Duodenal mucosa (tissue), 2 donors: ENCODE data around the gene C1QTNF2.

Experiments
- H3K27ac ChIP-seq: one replicate; pipeline ENCODE4 v1.7.0; 2013; ENCODE audit warnings: low read depth, low read length
- H3K27me3 ChIP-seq, 2 donors: one replicate each; pipeline ENCODE4 v1.7.0; 2013; ENCODE audit warnings: low read length in 2 of 2, control low read depth in 1 of 2; ENCODE audit not compliant: insufficient read depth in 2 of 2, control insufficient read depth in 1 of 2
- H3K36me3 ChIP-seq, 2 donors: one replicate each; pipeline ENCODE4 v1.7.0; 2013; ENCODE audit warnings: low read length in 2 of 2, control low read depth in 1 of 2; ENCODE audit not compliant: insufficient read depth in 2 of 2, control insufficient read depth in 1 of 2
- H3K4me1 ChIP-seq, 2 donors: one replicate each; pipeline ENCODE4 v1.7.0; 2013; ENCODE audit warnings: low read length in 2 of 2, control low read depth in 1 of 2; ENCODE audit not compliant: insufficient read depth in 2 of 2, control insufficient read depth in 1 of 2
- H3K4me3 ChIP-seq, 2 donors: one replicate each; pipeline ENCODE4 v1.7.0; 2013; ENCODE audit warnings: low read length in 2 of 2, low read depth in 1 of 2
- H3K9ac ChIP-seq, 2 donors: one replicate each; pipeline ENCODE4 v1.7.0; 2013; ENCODE audit warnings: low read length in 2 of 2, low read depth in 1 of 2
- H3K9me3 ChIP-seq, 2 donors: one replicate each; pipeline ENCODE4 v1.7.0; 2013; ENCODE audit warnings: low read length in 2 of 2, control low read depth in 1 of 2; ENCODE audit not compliant: control insufficient read depth in 1 of 2

Gene C1QTNF2

GRCh38 chr5:160311491-160312133 is 58.8 kb downstream of the C1QTNF2 start:
- peak overlapping the region; percentile 63 to 75 for H3K4me3 ChIP-seq
- peak overlapping the region in 1 of 2 donors; percentile 7 for H3K9ac ChIP-seq
- H3K9me3 ChIP-seq, result no peaks in the 10 kb centered on the region
- no peak overlapping the region for H3K27ac ChIP-seq
- peaks cover 5 to 18% of the 10 kb centered on the region in 2 donors for H3K27me3 ChIP-seq
- peaks cover 12 to 31% of the 10 kb centered on the region in 2 donors for H3K4me1 ChIP-seq
- no peaks in the 10 kb centered on the region for H3K36me3 ChIP-seq

DNA sequence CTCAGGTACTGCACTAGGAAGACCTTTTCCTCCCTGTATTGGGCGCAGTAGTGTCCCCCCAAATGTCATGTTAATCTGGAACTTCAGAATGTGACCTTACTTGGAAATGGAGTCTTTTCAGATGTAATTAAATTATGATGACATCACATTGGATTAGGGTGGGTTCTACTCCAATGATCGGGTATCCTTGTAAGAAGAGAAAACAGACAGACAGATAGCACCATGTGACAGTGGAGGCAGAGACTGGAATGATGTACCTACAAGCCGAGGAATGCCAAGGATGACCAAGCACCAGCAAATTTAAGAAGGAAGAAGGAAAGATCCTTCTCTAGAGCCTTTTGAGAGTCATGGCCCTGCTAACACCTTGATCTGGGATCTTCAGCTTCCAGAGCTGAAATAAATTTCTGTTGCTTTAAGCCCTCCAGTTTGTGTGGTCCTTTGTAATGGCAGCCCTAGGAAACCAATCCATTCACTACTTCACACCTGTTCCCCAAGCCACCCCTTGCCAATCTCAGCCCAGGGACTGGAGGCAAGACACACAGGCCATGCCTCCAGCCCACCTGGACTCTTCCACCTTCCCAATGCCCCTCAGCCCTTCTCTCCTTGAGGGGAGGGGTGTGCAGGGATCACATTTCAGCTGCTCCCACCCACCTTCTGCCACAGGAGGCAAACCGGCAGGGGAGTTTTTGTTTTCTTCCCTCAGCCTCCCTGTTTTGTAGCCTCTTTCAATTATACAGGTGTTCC is 59.7 kb downstream of the C1QTNF2 start:
- Histone ChIP-seq H3K36me3 (no peaks in the 10 kb centered on the region), H3K9ac (no peak overlapping the region), H3K27me3 (peaks cover 5 to 18% of the 10 kb centered on the region in 2 donors), H3K4me1 (peaks cover 17 to 33% of the 10 kb centered on the region in 2 donors), H3K9me3 (no peaks in the 10 kb centered on the region), H3K27ac (no peak overlapping the region), H3K4me3 (no peak overlapping the region)

GRCh38 chr5:160310140-160310539 is 60.3 kb downstream of the C1QTNF2 start:
- Histone ChIP-seq H3K9ac (no peak overlapping the region), H3K27ac (no peak overlapping the region), H3K9me3 (no peaks in the 10 kb centered on the region), H3K4me3 (no peak overlapping the region), H3K27me3 (peaks cover 5 to 18% of the 10 kb centered on the region in 2 donors), H3K36me3 (no peaks in the 10 kb centered on the region), H3K4me1 (peaks cover 17 to 31% of the 10 kb centered on the region in 2 donors)

GRCh38 chr5:160306696-160307095 is 63.7 kb downstream of the C1QTNF2 start:
- H3K4me1 ChIP-seq, result peaks cover 15 to 21% of the 10 kb centered on the region in 2 donors
- H3K9me3 ChIP-seq, result no peaks in the 10 kb centered on the region
- peak overlapping the region in 1 of 2 donors; percentile 5 for H3K4me3 ChIP-seq
- H3K27me3 ChIP-seq, result peaks cover 0 to 8% of the 10 kb centered on the region in 2 donors
- H3K27ac ChIP-seq, result no peak overlapping the region
- no peaks in the 10 kb centered on the region for H3K36me3 ChIP-seq
- H3K9ac ChIP-seq, result no peak overlapping the region

DNA sequence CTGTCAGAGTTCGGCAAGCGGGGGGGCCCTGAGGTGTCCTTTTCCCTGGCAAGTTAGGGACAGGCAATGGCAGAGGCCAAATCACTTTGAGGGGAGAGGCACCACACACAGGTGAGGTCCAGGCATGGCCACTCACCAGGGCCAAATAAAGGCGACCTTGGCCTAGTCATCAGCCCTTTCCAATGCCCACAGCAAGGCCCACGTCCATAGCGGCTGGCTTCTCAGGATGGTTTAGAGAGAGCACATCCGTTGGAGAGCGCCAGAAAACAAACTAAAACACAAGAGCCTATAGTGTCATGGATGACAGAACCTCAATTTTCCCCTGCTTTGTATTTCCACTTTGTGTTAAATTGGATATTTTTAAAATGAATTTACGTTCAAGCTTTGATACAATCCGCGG is 65.1 kb downstream of the C1QTNF2 start:
- H3K36me3 ChIP-seq, result no peaks in the 10 kb centered on the region
- no peak overlapping the region for H3K27ac ChIP-seq
- no peak overlapping the region for H3K4me3 ChIP-seq
- H3K27me3 ChIP-seq, result no peaks in the 10 kb centered on the region
- H3K9ac ChIP-seq, result no peak overlapping the region
- H3K9me3 ChIP-seq, result no peaks in the 10 kb centered on the region
- H3K4me1 ChIP-seq, result peaks cover 12 to 21% of the 10 kb centered on the region in 2 donors

DNA sequence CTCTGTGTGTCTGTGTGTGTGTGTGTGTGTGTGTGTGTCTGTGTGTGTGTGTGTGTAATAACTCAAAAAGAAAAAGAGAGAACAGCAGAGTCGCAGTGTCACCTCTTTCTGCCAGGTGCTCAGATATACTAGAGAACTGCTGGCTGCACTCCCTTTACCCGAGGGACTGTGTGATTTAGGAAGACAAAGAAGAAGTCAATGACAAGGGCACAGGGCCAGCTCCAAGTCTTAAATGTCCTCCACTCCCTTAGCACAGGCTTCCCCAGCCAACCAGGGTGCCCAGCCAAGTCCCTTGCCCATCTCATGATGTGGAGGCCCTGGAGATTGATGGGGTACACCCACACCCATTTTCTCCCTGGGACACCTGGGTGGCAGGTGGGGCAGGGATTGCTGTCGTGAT is 66.7 kb downstream of the C1QTNF2 start:
- Histone ChIP-seq H3K4me3 (no peak overlapping the region), H3K36me3 (no peaks in the 10 kb centered on the region), H3K27ac (no peak overlapping the region), H3K9me3 (no peaks in the 10 kb centered on the region), H3K9ac (no peak overlapping the region), H3K4me1 (peaks cover 12 to 21% of the 10 kb centered on the region in 2 donors), H3K27me3 (no peaks in the 10 kb centered on the region)

- H3K4me1 ChIP-seq, result no peaks in the 10 kb centered on the region
- H3K27me3 ChIP-seq, result no peaks in the 10 kb centered on the region
- no peak overlapping the region for H3K4me3 ChIP-seq
- no peak overlapping the region for H3K9ac ChIP-seq
- H3K9me3 ChIP-seq, result no peaks in the 10 kb centered on the region
- H3K36me3 ChIP-seq, result no peaks in the 10 kb centered on the region
- H3K27ac ChIP-seq, result no peak overlapping the region
Observed at GRCh38 chr5:160298189-160298588, 72.2 kb downstream of the C1QTNF2 start.

- Histone ChIP-seq H3K27me3 (no peaks in the 10 kb centered on the region), H3K4me1 (no peaks in the 10 kb centered on the region), H3K27ac (no peak overlapping the region), H3K4me3 (no peak overlapping the region), H3K9ac (no peak overlapping the region), H3K9me3 (no peaks in the 10 kb centered on the region), H3K36me3 (no peaks in the 10 kb centered on the region)
Observed at GRCh38 chr5:160297776-160298175, 72.7 kb downstream of the C1QTNF2 start.
